ENCODE data around the gene CST7.

- no peak for TF ChIP-seq CTCF (conservative IDR thresholded peaks at IDR 0.05; ENCODE audit: low read depth, low read length)
- TF ChIP-seq EZH2 (IDR thresholded peaks at IDR 0.05; ENCODE audit: borderline replicate concordance, low read depth, low read length, poor library complexity, severe bottlenecking): no peak
Observed at GRCh38 chr20:24992487-24993205, 43.6 kb downstream of the CST7 start, which contains the start of gene APMAP.
